HL-60 (cell line): ENCODE measurements around the gene LYSMD3.

Source experiments
- DNase-seq, 2 experiments: peaks; one replicate each; pipeline ENCODE4 v3.0.0-alpha.2; 2010 to 2020; ENCODE audit warnings: low read depth in 1 of 2, low spot score in 1 of 2
- H3K27ac ChIP-seq: fragments of 250-450 bp; sonication (Bioruptor Pico); replicated peaks from 2 replicates; pipeline ENCODE4 v1.5.1; 2020; ENCODE audit warnings: mild to moderate bottlenecking, moderate library complexity
- H3K27me3 ChIP-seq: fragments of 250-450 bp; sonication (Bioruptor Pico); 2 replicates; pipeline ENCODE4 v1.5.1; 2021; ENCODE audit warnings: mild to moderate bottlenecking, moderate library complexity; ENCODE audit not compliant: insufficient read depth, poor library complexity, severe bottlenecking
- H3K4me3 ChIP-seq: replicated peaks from 2 replicates; pipeline ENCODE4 v1.5.1; 2011; ENCODE audit warnings: mild to moderate bottlenecking, control low read depth, low read length; ENCODE audit not compliant: insufficient read depth
- GABPA ChIP-seq: IDR thresholded peaks from 2 replicates; pipeline ENCODE4 v1.6.1; 2012; ENCODE audit warnings: low read depth
- POLR2AphosphoS5 ChIP-seq: IDR thresholded peaks from 2 replicates; pipeline ENCODE4 v1.6.1; 2012; ENCODE audit warnings: low read depth
- SPI1 ChIP-seq: IDR thresholded peaks from 2 replicates; pipeline ENCODE4 v1.6.1; 2012; ENCODE audit warnings: low read depth, mild to moderate bottlenecking, borderline replicate concordance
- TF ChIP-seq, protein P1 (sequence below): IDR thresholded peaks from one replicate; pipeline ENCODE4 v1.5.1; 2011; ENCODE audit warnings: low read length, control low read depth, inconsistent platforms; ENCODE audit not compliant: insufficient read depth
- TF ChIP-seq, protein P2 (sequence below): IDR thresholded peaks from 2 replicates; pipeline ENCODE4 v1.6.1; 2012; ENCODE audit warnings: low read depth; ENCODE audit not compliant: insufficient replicate concordance

LYSMD3 gene

GRCh38 chr5:90514520-90514919 lies 14.9 kb downstream of the LYSMD3 start:
- TF ChIP-seq, protein P1, sequence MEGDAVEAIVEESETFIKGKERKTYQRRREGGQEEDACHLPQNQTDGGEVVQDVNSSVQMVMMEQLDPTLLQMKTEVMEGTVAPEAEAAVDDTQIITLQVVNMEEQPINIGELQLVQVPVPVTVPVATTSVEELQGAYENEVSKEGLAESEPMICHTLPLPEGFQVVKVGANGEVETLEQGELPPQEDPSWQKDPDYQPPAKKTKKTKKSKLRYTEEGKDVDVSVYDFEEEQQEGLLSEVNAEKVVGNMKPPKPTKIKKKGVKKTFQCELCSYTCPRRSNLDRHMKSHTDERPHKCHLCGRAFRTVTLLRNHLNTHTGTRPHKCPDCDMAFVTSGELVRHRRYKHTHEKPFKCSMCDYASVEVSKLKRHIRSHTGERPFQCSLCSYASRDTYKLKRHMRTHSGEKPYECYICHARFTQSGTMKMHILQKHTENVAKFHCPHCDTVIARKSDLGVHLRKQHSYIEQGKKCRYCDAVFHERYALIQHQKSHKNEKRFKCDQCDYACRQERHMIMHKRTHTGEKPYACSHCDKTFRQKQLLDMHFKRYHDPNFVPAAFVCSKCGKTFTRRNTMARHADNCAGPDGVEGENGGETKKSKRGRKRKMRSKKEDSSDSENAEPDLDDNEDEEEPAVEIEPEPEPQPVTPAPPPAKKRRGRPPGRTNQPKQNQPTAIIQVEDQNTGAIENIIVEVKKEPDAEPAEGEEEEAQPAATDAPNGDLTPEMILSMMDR: no peak
- TF ChIP-seq, protein P2, sequence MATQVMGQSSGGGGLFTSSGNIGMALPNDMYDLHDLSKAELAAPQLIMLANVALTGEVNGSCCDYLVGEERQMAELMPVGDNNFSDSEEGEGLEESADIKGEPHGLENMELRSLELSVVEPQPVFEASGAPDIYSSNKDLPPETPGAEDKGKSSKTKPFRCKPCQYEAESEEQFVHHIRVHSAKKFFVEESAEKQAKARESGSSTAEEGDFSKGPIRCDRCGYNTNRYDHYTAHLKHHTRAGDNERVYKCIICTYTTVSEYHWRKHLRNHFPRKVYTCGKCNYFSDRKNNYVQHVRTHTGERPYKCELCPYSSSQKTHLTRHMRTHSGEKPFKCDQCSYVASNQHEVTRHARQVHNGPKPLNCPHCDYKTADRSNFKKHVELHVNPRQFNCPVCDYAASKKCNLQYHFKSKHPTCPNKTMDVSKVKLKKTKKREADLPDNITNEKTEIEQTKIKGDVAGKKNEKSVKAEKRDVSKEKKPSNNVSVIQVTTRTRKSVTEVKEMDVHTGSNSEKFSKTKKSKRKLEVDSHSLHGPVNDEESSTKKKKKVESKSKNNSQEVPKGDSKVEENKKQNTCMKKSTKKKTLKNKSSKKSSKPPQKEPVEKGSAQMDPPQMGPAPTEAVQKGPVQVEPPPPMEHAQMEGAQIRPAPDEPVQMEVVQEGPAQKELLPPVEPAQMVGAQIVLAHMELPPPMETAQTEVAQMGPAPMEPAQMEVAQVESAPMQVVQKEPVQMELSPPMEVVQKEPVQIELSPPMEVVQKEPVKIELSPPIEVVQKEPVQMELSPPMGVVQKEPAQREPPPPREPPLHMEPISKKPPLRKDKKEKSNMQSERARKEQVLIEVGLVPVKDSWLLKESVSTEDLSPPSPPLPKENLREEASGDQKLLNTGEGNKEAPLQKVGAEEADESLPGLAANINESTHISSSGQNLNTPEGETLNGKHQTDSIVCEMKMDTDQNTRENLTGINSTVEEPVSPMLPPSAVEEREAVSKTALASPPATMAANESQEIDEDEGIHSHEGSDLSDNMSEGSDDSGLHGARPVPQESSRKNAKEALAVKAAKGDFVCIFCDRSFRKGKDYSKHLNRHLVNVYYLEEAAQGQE: no peak
- TF ChIP-seq POLR2AphosphoS5 (no peak), GABPA (no peak), SPI1 (no peak)
- no peak overlapping the region for H3K27ac ChIP-seq
- H3K4me3 ChIP-seq: no peak overlapping the region
- DNase-seq: no peak
- H3K27me3 ChIP-seq: no peaks in the 10 kb centered on the region

DNA sequence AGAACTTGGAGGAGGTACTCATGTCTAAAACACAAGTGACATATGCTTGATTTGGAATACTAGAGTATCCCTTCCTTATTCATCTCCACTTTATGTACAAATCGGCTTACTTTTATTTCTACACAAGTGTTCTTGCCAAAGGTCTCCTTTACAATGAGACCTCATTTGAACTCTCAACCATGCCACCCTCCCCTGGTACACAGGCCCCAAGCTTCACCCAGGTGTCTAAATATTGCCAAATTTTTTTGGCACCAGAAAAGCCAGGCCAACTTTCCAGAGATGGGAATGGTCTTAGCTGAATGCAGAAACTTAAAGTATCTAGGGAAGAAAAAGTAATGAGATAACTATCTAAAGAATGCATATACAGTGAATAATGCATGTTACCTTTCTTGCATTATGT lies 18.9 kb downstream of the LYSMD3 start:
- Histone ChIP-seq H3K4me3 (no peak overlapping the region), H3K27ac (no peak overlapping the region), H3K27me3 (no peaks in the 10 kb centered on the region)
- TF ChIP-seq, protein P1: no peak
- TF ChIP-seq POLR2AphosphoS5 (no peak), GABPA (no peak), SPI1 (no peak)
- TF ChIP-seq, protein P2: no peak
- DNase-seq: no peak

DNA sequence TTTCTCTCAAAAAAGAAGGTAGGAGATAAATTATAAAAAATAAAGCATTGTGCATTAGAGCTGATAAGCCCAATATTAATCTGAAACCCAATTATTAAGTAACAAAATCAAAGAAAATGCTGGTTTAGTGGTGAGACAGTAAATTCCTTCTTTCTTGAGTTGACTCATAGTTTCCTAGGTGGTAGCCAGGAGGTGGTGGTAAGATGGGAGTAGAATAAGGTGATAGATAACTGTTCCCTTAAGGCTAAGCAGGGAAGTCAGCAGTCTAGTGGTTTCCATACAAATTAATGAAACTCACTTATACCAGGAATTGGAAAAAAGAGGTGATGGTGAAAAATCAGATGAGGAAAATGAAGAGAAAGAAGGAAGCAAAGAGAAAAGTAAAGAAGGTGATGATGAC lies 23.2 kb downstream of the LYSMD3 start:
- TF ChIP-seq POLR2AphosphoS5 (no peak), GABPA (no peak), SPI1 (no peak)
- TF ChIP-seq, protein P1: no peak
- TF ChIP-seq, protein P2: no peak
- DNase-seq: no peak

More for the DNA sequence above, 23.2 kb downstream of the LYSMD3 start:
- Histone ChIP-seq H3K4me3 (no peak overlapping the region), H3K27ac (no peak overlapping the region), H3K27me3 (no peaks in the 10 kb centered on the region)
